HepG2 (cell line): Measurements from ENCODE around the gene FAM83D.

Experiments used
- HDAC6 ChIP-seq: fragments of 200-600 bp; sonication (generic); IDR thresholded peaks from 2 replicates; pipeline ENCODE4 v1.7.0; 2017; ENCODE audit warnings: mild to moderate bottlenecking, antibody characterized with exemption, low read length, low read depth
- RELA ChIP-seq: sonication (generic); formaldehyde crosslinking; IDR thresholded peaks from 2 replicates; pipeline ENCODE4 v1.4.0; 2020; ENCODE audit warnings: missing genetic modification reagents
- ZBTB26 ChIP-seq: IDR thresholded peaks from 2 replicates; pipeline ENCODE4 v1.6.1; 2016; ENCODE audit warnings: missing compliant biosample characterization, missing genetic modification reagents, borderline replicate concordance
- ZFP36 ChIP-seq: fragments of 150-350 bp; IDR thresholded peaks from 2 replicates; pipeline ENCODE4 v1.6.1; 2018; ENCODE audit warnings: borderline replicate concordance, low read length, low read depth; ENCODE audit not compliant: partially characterized antibody
- ZNF17 ChIP-seq: sonication (generic); formaldehyde crosslinking; IDR thresholded peaks from 2 replicates; pipeline ENCODE4 v1.5.0; 2020; ENCODE audit warnings: mild to moderate bottlenecking, missing genetic modification reagents
- TF ChIP-seq, protein P1 (sequence below): sonication (generic); formaldehyde crosslinking; IDR thresholded peaks from 2 replicates; pipeline ENCODE4 v1.5.0; 2020; ENCODE audit warnings: mild to moderate bottlenecking, missing genetic modification reagents, moderate library complexity
- TF ChIP-seq, protein P2 (sequence below): sonication (generic); formaldehyde crosslinking; IDR thresholded peaks from 2 replicates; pipeline ENCODE4 v1.4.0; 2020; ENCODE audit warnings: missing genetic modification reagents

DNA sequence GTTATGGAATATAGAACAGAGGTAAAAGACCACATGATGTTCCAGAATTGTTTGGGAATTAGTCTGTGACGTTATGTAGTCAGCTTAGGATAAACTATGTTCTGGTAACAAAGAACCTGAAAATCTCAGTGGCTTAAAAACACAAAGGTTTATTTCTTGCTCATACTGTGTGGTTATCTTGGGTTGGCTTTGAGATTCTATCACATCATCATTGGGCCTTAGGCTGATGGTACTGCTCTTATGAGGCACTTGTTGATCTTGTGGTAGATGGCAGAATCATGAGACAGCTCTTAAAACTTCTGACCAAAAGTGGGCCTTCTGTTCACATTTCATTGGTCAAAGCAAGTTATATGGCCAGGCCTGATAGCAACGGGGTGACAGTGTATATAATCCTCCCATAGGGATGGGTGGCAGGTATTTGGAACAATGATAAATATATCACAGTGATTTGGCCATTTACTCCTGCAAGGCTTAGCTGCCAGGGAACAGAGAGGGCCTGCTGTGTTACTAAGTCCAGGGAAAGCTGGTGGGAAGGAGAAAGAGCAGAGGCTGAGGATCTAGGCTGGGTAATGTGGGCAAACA is 49.4 kb downstream of the FAM83D start:
- TF ChIP-seq ZFP36 (no peak), ZBTB26 (no peak), RELA (CRISPR knock-in tag) (no peak), HDAC6 (no peak), ZNF17 (CRISPR knock-in tag) (no peak)
- TF ChIP-seq, protein P1, sequence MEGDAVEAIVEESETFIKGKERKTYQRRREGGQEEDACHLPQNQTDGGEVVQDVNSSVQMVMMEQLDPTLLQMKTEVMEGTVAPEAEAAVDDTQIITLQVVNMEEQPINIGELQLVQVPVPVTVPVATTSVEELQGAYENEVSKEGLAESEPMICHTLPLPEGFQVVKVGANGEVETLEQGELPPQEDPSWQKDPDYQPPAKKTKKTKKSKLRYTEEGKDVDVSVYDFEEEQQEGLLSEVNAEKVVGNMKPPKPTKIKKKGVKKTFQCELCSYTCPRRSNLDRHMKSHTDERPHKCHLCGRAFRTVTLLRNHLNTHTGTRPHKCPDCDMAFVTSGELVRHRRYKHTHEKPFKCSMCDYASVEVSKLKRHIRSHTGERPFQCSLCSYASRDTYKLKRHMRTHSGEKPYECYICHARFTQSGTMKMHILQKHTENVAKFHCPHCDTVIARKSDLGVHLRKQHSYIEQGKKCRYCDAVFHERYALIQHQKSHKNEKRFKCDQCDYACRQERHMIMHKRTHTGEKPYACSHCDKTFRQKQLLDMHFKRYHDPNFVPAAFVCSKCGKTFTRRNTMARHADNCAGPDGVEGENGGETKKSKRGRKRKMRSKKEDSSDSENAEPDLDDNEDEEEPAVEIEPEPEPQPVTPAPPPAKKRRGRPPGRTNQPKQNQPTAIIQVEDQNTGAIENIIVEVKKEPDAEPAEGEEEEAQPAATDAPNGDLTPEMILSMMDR = no peak
- TF ChIP-seq, protein P2, sequence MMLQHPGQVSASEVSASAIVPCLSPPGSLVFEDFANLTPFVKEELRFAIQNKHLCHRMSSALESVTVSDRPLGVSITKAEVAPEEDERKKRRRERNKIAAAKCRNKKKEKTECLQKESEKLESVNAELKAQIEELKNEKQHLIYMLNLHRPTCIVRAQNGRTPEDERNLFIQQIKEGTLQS (CRISPR knock-in tag) = no peak
